Activated CD8-positive, alpha-beta memory T cell treated with anti-CD3 and anti-CD28 coated beads, Interleukin-2, amount 50 U/mL, for 1 hour (primary cell): Measurements from ENCODE around the gene RFPL4AL1.
"Not testable (repeated sequence)": the region's sequence is repeated elsewhere in the genome, so short reads cannot be mapped to it uniquely, and the experiment has no call there.

ENCODE experiments used
- DNase-seq: peaks from one replicate; pipeline ENCODE4 v3.0.0-alpha.2; 2020; ENCODE audit errors: extremely low read depth

RFPL4AL1 gene

GRCh38 chr19:55768818-55769217 lies at the start of gene RFPL4AL1:
TSS of gene RFPL4AL1 (plus strand) at chr19:55769118. CDS start at chr19:55771805, 2,687 bp downstream.
- DNase-seq: not testable (repeated sequence)

GRCh38 chr19:55720214-55720746 lies 48.6 kb upstream of the RFPL4AL1 start:
- no peak for DNase-seq

- DNase-seq: no peak
Observed at GRCh38 chr19:55720801-55721200, 48.1 kb upstream of the RFPL4AL1 start.

- no peak for DNase-seq
Observed at GRCh38 chr19:55723491-55723890, 45.4 kb upstream of the RFPL4AL1 start.

GRCh38 chr19:55730378-55730777 lies 38.5 kb upstream of the RFPL4AL1 start:
- not testable (repeated sequence) for DNase-seq

- DNase-seq: no peak
Observed at GRCh38 chr19:55738302-55738701, 30.6 kb upstream of the RFPL4AL1 start, which contains the start of gene NLRP9. TSS of gene NLRP9 (minus strand) at chr19:55738402. CDS start at chr19:55738374, 28 bp downstream.

- no peak for DNase-seq
Observed at GRCh38 chr19:55750715-55751114, 18.2 kb upstream of the RFPL4AL1 start.

GRCh38 chr19:55753401-55753800 lies 15.5 kb upstream of the RFPL4AL1 start:
- DNase-seq: no peak

GRCh38 chr19:55756808-55757207 lies 12.1 kb upstream of the RFPL4AL1 start:
- not testable (repeated sequence) for DNase-seq

- DNase-seq: not testable (repeated sequence)
Observed at GRCh38 chr19:55758797-55759196, 10.1 kb upstream of the RFPL4AL1 start, which contains the start of gene RFPL4A. TSS of gene RFPL4A (plus strand) at chr19:55759097. CDS start at chr19:55761801, 2,704 bp downstream.

- no peak for DNase-seq
Observed at GRCh38 chr19:55766466-55766865, 2.5 kb upstream of the RFPL4AL1 start.

GRCh38 chr19:55769632-55770031 lies 714 bp downstream of the RFPL4AL1 start:
- DNase-seq: not testable (repeated sequence)

GRCh38 chr19:55777528-55777927 lies 8.6 kb downstream of the RFPL4AL1 start:
- DNase-seq: no peak

GRCh38 chr19:55778331-55778730 lies 9.4 kb downstream of the RFPL4AL1 start:
- no peak for DNase-seq

- DNase-seq: no peak
Observed at GRCh38 chr19:55781112-55781511, 12.2 kb downstream of the RFPL4AL1 start.

- no peak for DNase-seq
Observed at GRCh38 chr19:55795021-55795420, 26.1 kb downstream of the RFPL4AL1 start.

GRCh38 chr19:55801416-55801815 lies 32.5 kb downstream of the RFPL4AL1 start:
- no peak for DNase-seq

- no peak for DNase-seq
Observed at GRCh38 chr19:55802281-55802680, 33.4 kb downstream of the RFPL4AL1 start.

- DNase-seq: no peak
Observed at GRCh38 chr19:55809381-55810058, 40.6 kb downstream of the RFPL4AL1 start.

- no peak for DNase-seq
Observed at GRCh38 chr19:55811340-55811739, 42.4 kb downstream of the RFPL4AL1 start.

GRCh38 chr19:55812449-55812848 lies 43.5 kb downstream of the RFPL4AL1 start:
- no peak for DNase-seq

- DNase-seq: no peak
Observed at GRCh38 chr19:55813906-55814305, 45.0 kb downstream of the RFPL4AL1 start.

- DNase-seq: no peak
Observed at GRCh38 chr19:55820037-55820436, 51.1 kb downstream of the RFPL4AL1 start.
